NB4 (cell line): ENCODE measurements around the gene EHD3.

Experiments
- DNase-seq: peaks from one replicate; pipeline ENCODE4 v3.0.0; 2010; ENCODE audit warnings: low read depth
- H3K4me3 ChIP-seq: one replicate; pipeline ENCODE4 v1.5.1; 2011; ENCODE audit warnings: mild to moderate bottlenecking, low read depth, low read length, moderate library complexity
- CTCF ChIP-seq: IDR thresholded peaks from one replicate; pipeline ENCODE4 v1.5.1; 2012; ENCODE audit warnings: low read depth, low read length
- MAX ChIP-seq: IDR thresholded peaks from 2 replicates; pipeline ENCODE4 v1.6.1; 2011; ENCODE audit warnings: low read depth, low read length
- MYC ChIP-seq: IDR thresholded peaks from 2 replicates; pipeline ENCODE4 v1.6.1; 2011; ENCODE audit warnings: low read depth, low read length
- POLR2A ChIP-seq: IDR thresholded peaks from 2 replicates; pipeline ENCODE4 v1.6.1; 2011; ENCODE audit warnings: mild to moderate bottlenecking; ENCODE audit not compliant: insufficient read length; ENCODE audit errors: extremely low read depth

Gene EHD3

GRCh38 chr2:31297751-31298150 is 63.8 kb downstream of the EHD3 start:
- no peak overlapping the region for H3K4me3 ChIP-seq
- peak; percentile 58 for DNase-seq

GRCh38 chr2:31299547-31299946 is 65.6 kb downstream of the EHD3 start:
- H3K4me3 ChIP-seq: no peak overlapping the region
- TF ChIP-seq MAX (no peak), POLR2A (no peak), CTCF (no peak), MYC (no peak)
- no peak for DNase-seq

More at GRCh38 chr2:31297751-31298150, 63.8 kb downstream of the EHD3 start:
- TF ChIP-seq CTCF: no peak
- TF ChIP-seq MAX: no peak
- TF ChIP-seq POLR2A: no peak
- TF ChIP-seq MYC: no peak

GRCh38 chr2:31300309-31300708 is 66.4 kb downstream of the EHD3 start:
- TF ChIP-seq POLR2A (no peak), MAX (no peak), CTCF (no peak), MYC (no peak)
- H3K4me3 ChIP-seq: no peak overlapping the region
- no peak for DNase-seq

GRCh38 chr2:31302940-31303563 is 69.1 kb downstream of the EHD3 start:
- TF ChIP-seq MAX (no peak), MYC (no peak), POLR2A (no peak), CTCF (no peak)
- H3K4me3 ChIP-seq: no peak overlapping the region
- DNase-seq: no peak

GRCh38 chr2:31304816-31305215 is 70.9 kb downstream of the EHD3 start:
- no peak for TF ChIP-seq POLR2A
- no peak for TF ChIP-seq CTCF
- TF ChIP-seq MYC: no peak
- TF ChIP-seq MAX: no peak
- DNase-seq: no peak
- no peak overlapping the region for H3K4me3 ChIP-seq

GRCh38 chr2:31312898-31313297 is 78.9 kb downstream of the EHD3 start:
- no peak for TF ChIP-seq MYC
- TF ChIP-seq POLR2A: no peak
- TF ChIP-seq MAX: no peak
- TF ChIP-seq CTCF: no peak
- DNase-seq: no peak

More at GRCh38 chr2:31312898-31313297, 78.9 kb downstream of the EHD3 start:
- no peak overlapping the region for H3K4me3 ChIP-seq
